Ishikawa (cell line): Measurements from ENCODE around the gene FAT2.

Experiments used
- CEBPB ChIP-seq: IDR thresholded peaks from 2 replicates; pipeline ENCODE4 v1.6.1; 2012
- CREB1 ChIP-seq: IDR thresholded peaks from 2 replicates; pipeline ENCODE4 v1.6.1; 2012; ENCODE audit warnings: low read depth
- EGR1 ChIP-seq: IDR thresholded peaks from 2 replicates; pipeline ENCODE4 v1.6.1; 2012
- EP300 ChIP-seq: IDR thresholded peaks from 2 replicates; pipeline ENCODE4 v1.6.1; 2012; ENCODE audit warnings: borderline replicate concordance
- FOXM1 ChIP-seq: IDR thresholded peaks from 2 replicates; pipeline ENCODE4 v1.6.1; 2012; ENCODE audit warnings: low read depth, borderline replicate concordance
- MAX ChIP-seq: IDR thresholded peaks from 2 replicates; pipeline ENCODE4 v1.6.1; 2012
- NFIC ChIP-seq: IDR thresholded peaks from 2 replicates; pipeline ENCODE4 v1.6.1; 2012
- RAD21 ChIP-seq: IDR thresholded peaks from 2 replicates; pipeline ENCODE4 v1.6.1; 2012; ENCODE audit warnings: low read depth
- REST ChIP-seq: IDR thresholded peaks from 2 replicates; pipeline ENCODE4 v1.6.1; 2012; ENCODE audit warnings: low read depth, mild to moderate bottlenecking
- TAF1 ChIP-seq: IDR thresholded peaks from 2 replicates; pipeline ENCODE4 v1.6.1; 2012; ENCODE audit warnings: low read depth, mild to moderate bottlenecking
- TCF12 ChIP-seq: IDR thresholded peaks from 2 replicates; pipeline ENCODE4 v1.6.1; 2012; ENCODE audit warnings: low read depth
- TEAD4 ChIP-seq: IDR thresholded peaks from 2 replicates; pipeline ENCODE4 v1.6.1; 2012
- USF1 ChIP-seq: IDR thresholded peaks from 2 replicates; pipeline ENCODE4 v1.6.1; 2012
- YY1 ChIP-seq: IDR thresholded peaks from 2 replicates; pipeline ENCODE4 v1.6.1; 2012; ENCODE audit warnings: low read depth
- ZBTB7A ChIP-seq: IDR thresholded peaks from 2 replicates; pipeline ENCODE4 v1.6.1; 2012; ENCODE audit warnings: low read depth

FAT2 gene

GRCh38 chr5:151598549-151598948 is 7.4 kb upstream of the FAT2 start:
- TF ChIP-seq MAX (no peak), CEBPB (no peak), EP300 (no peak), TCF12 (no peak), ZBTB7A (no peak), FOXM1 (no peak), RAD21 (no peak), EGR1 (no peak), TEAD4 (no peak)

- TF ChIP-seq MAX (no peak), TAF1 (no peak), TCF12 (no peak), EP300 (no peak), ZBTB7A (no peak), TEAD4 (no peak)
These were observed 6.6 kb upstream of the FAT2 start for GRCh38 chr5:151597749-151598148.

- TF ChIP-seq FOXM1 = peak; percentile 40; the same call in 1 of the 2 replicates
- no peak for TF ChIP-seq YY1
- TF ChIP-seq CREB1 = no peak
- TF ChIP-seq ZBTB7A = peak; percentile 65; the same call in 1 of the 2 replicates
- peak; percentile 29; the same call in 1 of the 2 replicates for TF ChIP-seq MAX
- TF ChIP-seq CEBPB = no peak
- TF ChIP-seq EP300 = peak; percentile 79
- TF ChIP-seq TCF12 = peak; percentile 74
- TF ChIP-seq TEAD4 = peak; percentile 98
- no peak for TF ChIP-seq TAF1
- TF ChIP-seq REST = no peak
These were observed 5.9 kb upstream of the FAT2 start for GRCh38 chr5:151596828-151597539.

GRCh38 chr5:151595411-151595826 is 4.3 kb upstream of the FAT2 start:
- no peak for TF ChIP-seq CREB1
- peak; percentile 10; the same call in 1 of the 2 replicates for TF ChIP-seq MAX

GRCh38 chr5:151592855-151593408 is 1.8 kb upstream of the FAT2 start:
- TF ChIP-seq TAF1 (no peak), ZBTB7A (no peak), CEBPB (peak; percentile 70), YY1 (no peak), TCF12 (peak; percentile 88), CREB1 (no peak), EGR1 (no peak), FOXM1 (peak; percentile 69), TEAD4 (peak; percentile 63), RAD21 (no peak), MAX (no peak; the same call in 1 of the 2 replicates), EP300 (peak; percentile 91), USF1 (peak; percentile 78), REST (no peak), NFIC (peak; percentile 81)
